Measurements from ENCODE around the gene CA9.

Gene CA9

DNA sequence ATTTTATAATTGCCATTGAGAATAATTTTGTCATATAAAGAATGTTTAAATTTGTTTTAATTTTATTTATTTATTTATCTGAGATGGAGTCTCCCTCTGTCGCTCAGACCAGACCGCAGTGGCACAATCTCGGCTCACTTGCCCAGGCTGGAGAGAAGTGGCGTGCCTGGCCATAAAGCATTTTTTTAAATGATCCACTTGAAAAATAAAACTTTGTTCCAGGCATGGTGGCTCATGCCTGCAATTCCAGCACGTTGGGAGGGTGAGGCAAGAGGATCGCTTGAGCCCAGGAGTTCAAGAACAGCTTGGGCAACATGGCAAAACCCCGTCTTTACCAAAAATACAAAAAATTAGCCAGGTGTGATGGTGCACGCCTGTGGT lies 20.9 kb upstream of the CA9 start:
- no peaks in the 10 kb centered on the region for H4K20me1 ChIP-seq (ENCODE audit: low read depth, low read length)
- H3K9me3 ChIP-seq (ENCODE audit: insufficient read depth, low read length) = no peaks in the 10 kb centered on the region
- no peak overlapping the region for H3K9ac ChIP-seq (ENCODE audit: low read length)
- no peaks in the 10 kb centered on the region for H3K36me3 ChIP-seq (ENCODE audit: low read length)
- no peaks in the 10 kb centered on the region for H3K9me2 ChIP-seq (replicated peaks; ENCODE audit: insufficient read depth, low read length)
- H2AFZ ChIP-seq (ENCODE audit: low read depth, low read length, severe bottlenecking) = no peak overlapping the region
- H3K79me2 ChIP-seq (ENCODE audit: insufficient read depth, low read length) = peaks cover 10% of the 10 kb centered on the region
- TF ChIP-seq, protein P1, sequence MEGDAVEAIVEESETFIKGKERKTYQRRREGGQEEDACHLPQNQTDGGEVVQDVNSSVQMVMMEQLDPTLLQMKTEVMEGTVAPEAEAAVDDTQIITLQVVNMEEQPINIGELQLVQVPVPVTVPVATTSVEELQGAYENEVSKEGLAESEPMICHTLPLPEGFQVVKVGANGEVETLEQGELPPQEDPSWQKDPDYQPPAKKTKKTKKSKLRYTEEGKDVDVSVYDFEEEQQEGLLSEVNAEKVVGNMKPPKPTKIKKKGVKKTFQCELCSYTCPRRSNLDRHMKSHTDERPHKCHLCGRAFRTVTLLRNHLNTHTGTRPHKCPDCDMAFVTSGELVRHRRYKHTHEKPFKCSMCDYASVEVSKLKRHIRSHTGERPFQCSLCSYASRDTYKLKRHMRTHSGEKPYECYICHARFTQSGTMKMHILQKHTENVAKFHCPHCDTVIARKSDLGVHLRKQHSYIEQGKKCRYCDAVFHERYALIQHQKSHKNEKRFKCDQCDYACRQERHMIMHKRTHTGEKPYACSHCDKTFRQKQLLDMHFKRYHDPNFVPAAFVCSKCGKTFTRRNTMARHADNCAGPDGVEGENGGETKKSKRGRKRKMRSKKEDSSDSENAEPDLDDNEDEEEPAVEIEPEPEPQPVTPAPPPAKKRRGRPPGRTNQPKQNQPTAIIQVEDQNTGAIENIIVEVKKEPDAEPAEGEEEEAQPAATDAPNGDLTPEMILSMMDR (IDR thresholded peaks at IDR 0.05; ENCODE audit: insufficient read depth, low read length, poor library complexity, severe bottlenecking) = no peak
- TF ChIP-seq EZH2phosphoT487 (conservative IDR thresholded peaks at IDR 0.05; ENCODE audit: low read length) = no peak
- H3K27ac ChIP-seq (ENCODE audit: low read depth, low read length) = no peak overlapping the region
- peaks cover 42% of the 10 kb centered on the region for H3F3A ChIP-seq (ENCODE audit: insufficient read depth)
- H3K27me3 ChIP-seq (ENCODE audit: low read length) = no peaks in the 10 kb centered on the region
- no peak overlapping the region for H3K4me3 ChIP-seq (ENCODE audit: insufficient read depth, low read length, poor library complexity, severe bottlenecking)
- H3K4me2 ChIP-seq (ENCODE audit: low read depth, low read length, poor library complexity, severe bottlenecking) = no peak overlapping the region

DNA sequence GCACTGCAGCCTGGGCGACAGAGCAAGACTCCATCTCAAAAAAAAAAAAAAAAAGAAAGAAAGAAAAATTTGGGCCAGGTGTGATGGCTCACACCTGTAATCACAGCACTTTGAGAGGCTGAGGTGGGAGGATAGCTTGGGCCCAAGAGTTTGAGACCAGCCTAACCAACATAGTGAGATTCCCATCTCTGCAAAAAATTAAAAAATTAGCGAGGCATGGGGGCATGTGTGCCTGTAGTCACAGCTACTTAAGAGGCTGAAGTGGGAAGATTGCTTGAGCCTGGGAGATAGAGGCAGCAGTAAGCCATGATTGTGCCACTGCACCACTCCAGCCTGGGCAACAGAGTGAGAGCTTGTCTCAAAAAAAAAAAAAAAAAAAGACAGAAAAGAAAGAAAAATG lies 20.1 kb upstream of the CA9 start:
- no peaks in the 10 kb centered on the region for H3K36me3 ChIP-seq (ENCODE audit: low read length)
- H2AFZ ChIP-seq (ENCODE audit: low read depth, low read length, severe bottlenecking) = no peak overlapping the region
- TF ChIP-seq, protein P1 (IDR thresholded peaks at IDR 0.05; ENCODE audit: insufficient read depth, low read length, poor library complexity, severe bottlenecking) = no peak
- TF ChIP-seq EZH2phosphoT487 (conservative IDR thresholded peaks at IDR 0.05; ENCODE audit: low read length) = no peak

DNA sequence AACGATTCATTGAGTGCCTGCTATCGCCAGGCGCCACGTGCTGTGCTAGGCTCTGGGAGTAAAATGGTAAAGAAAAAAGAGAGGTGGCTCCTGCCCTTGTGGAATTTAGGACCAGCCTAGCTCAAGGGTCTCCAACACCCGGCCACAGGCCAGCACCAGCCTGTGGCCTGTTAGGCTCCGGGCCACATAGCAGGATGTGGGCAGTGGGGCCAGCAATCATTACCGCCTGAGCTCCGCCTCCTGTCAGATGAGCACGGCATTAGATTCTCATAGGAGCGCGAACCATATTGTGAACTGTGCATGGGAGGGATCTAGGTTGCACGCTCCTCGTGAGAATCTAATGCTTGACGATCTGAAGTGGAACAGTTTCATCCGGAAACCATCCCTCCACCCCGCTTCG lies 17.4 kb upstream of the CA9 start:
- Histone ChIP-seq H3K79me2 (ENCODE audit: insufficient read depth, low read length) (peaks cover 5% of the 10 kb centered on the region; the same call in 1 of the 2 replicates), H3K9ac (ENCODE audit: low read length) (no peak overlapping the region), H3K4me2 (ENCODE audit: low read depth, low read length, poor library complexity, severe bottlenecking) (no peak overlapping the region), H4K20me1 (ENCODE audit: low read depth, low read length) (no peaks in the 10 kb centered on the region), H2AFZ (ENCODE audit: low read depth, low read length, severe bottlenecking) (no peak overlapping the region), H3K36me3 (ENCODE audit: low read length) (no peaks in the 10 kb centered on the region), H3F3A (ENCODE audit: insufficient read depth) (peaks cover 37% of the 10 kb centered on the region), H3K9me3 (ENCODE audit: insufficient read depth, low read length) (no peaks in the 10 kb centered on the region), H3K27ac (ENCODE audit: low read depth, low read length) (no peak overlapping the region), H3K4me3 (ENCODE audit: insufficient read depth, low read length, poor library complexity, severe bottlenecking) (no peak overlapping the region), H3K27me3 (ENCODE audit: low read length) (no peaks in the 10 kb centered on the region), H3K9me2 (replicated peaks; ENCODE audit: insufficient read depth, low read length) (no peaks in the 10 kb centered on the region)
- TF ChIP-seq EZH2phosphoT487 (conservative IDR thresholded peaks at IDR 0.05; ENCODE audit: low read length) = no peak
- TF ChIP-seq, protein P1 (IDR thresholded peaks at IDR 0.05; ENCODE audit: insufficient read depth, low read length, poor library complexity, severe bottlenecking) = no peak

More for the DNA sequence above, 20.1 kb upstream of the CA9 start:
- H3K4me3 ChIP-seq (ENCODE audit: insufficient read depth, low read length, poor library complexity, severe bottlenecking) = no peak overlapping the region
- H3K9ac ChIP-seq (ENCODE audit: low read length) = no peak overlapping the region
- H3K27ac ChIP-seq (ENCODE audit: low read depth, low read length) = no peak overlapping the region
- no peak overlapping the region for H3K4me2 ChIP-seq (ENCODE audit: low read depth, low read length, poor library complexity, severe bottlenecking)
- peaks cover 10% of the 10 kb centered on the region for H3K79me2 ChIP-seq (ENCODE audit: insufficient read depth, low read length)
- H4K20me1 ChIP-seq (ENCODE audit: low read depth, low read length) = no peaks in the 10 kb centered on the region
- H3K9me3 ChIP-seq (ENCODE audit: insufficient read depth, low read length) = no peaks in the 10 kb centered on the region
- H3K27me3 ChIP-seq (ENCODE audit: low read length) = no peaks in the 10 kb centered on the region
- peaks cover 37% of the 10 kb centered on the region for H3F3A ChIP-seq (ENCODE audit: insufficient read depth)
- H3K9me2 ChIP-seq (replicated peaks; ENCODE audit: insufficient read depth, low read length) = no peaks in the 10 kb centered on the region

All from SU-DHL-6 (cell line).